ENCODE measurements around the gene SMAP2. TPM values are rescaled to one million over a fixed set of nuclear protein-coding genes. Genes with fewer than 3 reads are reported as not detected.

The SMAP2 gene
- total and polyA plus RNA-seq, 11 donors: 8.9 to 44.4 (median 12.9) TPM

- DNase-seq (peak in 4 of 5 donors; percentile 23 to 46 (median 36)), ATAC-seq (peak in 3 of 4 donors; percentile 74 to 88 (median 75))
- intact Hi-C loops (cut with DNase I): loop anchor here in 7 of 10 donors (5.0 to 10.0 kb wide), 4 partner anchors 53 to 63 kb away; no protein-coding TSS in a partner anchor
- Histone ChIP-seq H3K9me3 (peaks cover 0 to 5% (median 0%) of the 10 kb centered on the region in 12 donors), H3K4me1 (peaks cover 0 to 52% (median 0%) of the 10 kb centered on the region in 12 donors), H3K27ac (peak overlapping the region in 1 of 12 donors; percentile 85), H3K4me3 (peak overlapping the region in 3 of 12 donors; percentile 10 to 47 (median 17)), H3K27me3 (no peaks in the 10 kb centered on the region), H3K36me3 (no peaks in the 10 kb centered on the region)
- TF ChIP-seq CTCF (IDR thresholded peaks at IDR 0.05): no peak
- no peak for TF ChIP-seq POLR2A (IDR thresholded peaks at IDR 0.05)
- WGBS, 4 donors: 18 to 24% (median 24%) methylated on average over 6 of the region's 6 CpGs
Measured at GRCh38 chr1:40344597-40344996, 28.9 kb upstream of the SMAP2 start.

GRCh38 chr1:40350391-40350790 is 23.1 kb upstream of the SMAP2 start:
- no peak for TF ChIP-seq POLR2A (IDR thresholded peaks at IDR 0.05)
- no peak for TF ChIP-seq CTCF (IDR thresholded peaks at IDR 0.05)

GRCh38 chr1:40351124-40351523 is 22.4 kb upstream of the SMAP2 start:
- Histone ChIP-seq H3K36me3 (no peaks in the 10 kb centered on the region), H3K4me3 (no peak overlapping the region), H3K9me3 (no peaks in the 10 kb centered on the region), H3K4me1 (peaks cover 0 to 46% (median 0%) of the 10 kb centered on the region in 12 donors), H3K27me3 (no peaks in the 10 kb centered on the region), H3K27ac (peak overlapping the region in 1 of 12 donors; percentile 88)
- ATAC-seq (no peak), DNase-seq (no peak)
- intact Hi-C loops (cut with DNase I): no loop called here
- TF ChIP-seq CTCF (IDR thresholded peaks at IDR 0.05) (no peak), POLR2A (IDR thresholded peaks at IDR 0.05) (no peak)
- 73 to 78% (median 75%) methylated on average over 2 of the region's 2 CpGs for WGBS, 4 donors

More at GRCh38 chr1:40350391-40350790, 23.1 kb upstream of the SMAP2 start:
- H3K4me1 ChIP-seq: peaks cover 0 to 43% (median 0%) of the 10 kb centered on the region in 12 donors
- H3K27ac ChIP-seq: peak overlapping the region in 1 of 12 donors; percentile 88
- H3K36me3 ChIP-seq: no peaks in the 10 kb centered on the region
- no peaks in the 10 kb centered on the region for H3K27me3 ChIP-seq
- DNase-seq: no peak
- intact Hi-C loops (cut with DNase I): no loop called here
- H3K4me3 ChIP-seq: no peak overlapping the region
- 81 to 93% (median 89%) methylated on average over 2 of the region's 2 CpGs for WGBS, 4 donors
- ATAC-seq: no peak
- no peaks in the 10 kb centered on the region for H3K9me3 ChIP-seq

GRCh38 chr1:40352126-40352525 is 21.4 kb upstream of the SMAP2 start:
- Histone ChIP-seq H3K4me3 (no peak overlapping the region), H3K27ac (peak overlapping the region in 1 of 12 donors; percentile 88), H3K4me1 (peaks cover 0 to 47% (median 0%) of the 10 kb centered on the region in 12 donors), H3K36me3 (no peaks in the 10 kb centered on the region), H3K9me3 (peaks cover 0 to 2% (median 0%) of the 10 kb centered on the region in 12 donors), H3K27me3 (no peaks in the 10 kb centered on the region)
- peak in 3 of 4 donors; percentile 34 to 75 (median 41) for ATAC-seq
- no peak for TF ChIP-seq POLR2A (IDR thresholded peaks at IDR 0.05)
- TF ChIP-seq CTCF (IDR thresholded peaks at IDR 0.05): no peak
- DNase-seq: no peak
- intact Hi-C loops (cut with DNase I): no loop called here
- WGBS, 4 donors: 81 to 96% (median 85%) methylated on average over 3 of the region's 3 CpGs

Measured in heart left ventricle (tissue), 16 donors.